Neural cell (in vitro differentiated cells): ENCODE results near the gene CLEC4M.

Experiments used
- EP300 ChIP-seq: fragments of 450-650 bp; conservative IDR thresholded peaks from 2 replicates; pipeline ENCODE4 v1.6.1; 2014; ENCODE audit warnings: antibody characterized with exemption, mild to moderate bottlenecking, moderate library complexity; ENCODE audit not compliant: poor library complexity, severe bottlenecking
- EZH2 ChIP-seq: fragments of 200-600, 300-800 bp; shearing (Covaris generic), sonication (generic); IDR thresholded peaks from 2 replicates; pipeline ENCODE4 v1.6.1; 2014; ENCODE audit warnings: antibody characterized with exemption, low read length, borderline replicate concordance, mild to moderate bottlenecking; ENCODE audit not compliant: insufficient read depth, poor library complexity, severe bottlenecking
- POLR2AphosphoS5 ChIP-seq: IDR thresholded peaks from 2 replicates; pipeline ENCODE4 v1.6.1; 2012

DNA sequence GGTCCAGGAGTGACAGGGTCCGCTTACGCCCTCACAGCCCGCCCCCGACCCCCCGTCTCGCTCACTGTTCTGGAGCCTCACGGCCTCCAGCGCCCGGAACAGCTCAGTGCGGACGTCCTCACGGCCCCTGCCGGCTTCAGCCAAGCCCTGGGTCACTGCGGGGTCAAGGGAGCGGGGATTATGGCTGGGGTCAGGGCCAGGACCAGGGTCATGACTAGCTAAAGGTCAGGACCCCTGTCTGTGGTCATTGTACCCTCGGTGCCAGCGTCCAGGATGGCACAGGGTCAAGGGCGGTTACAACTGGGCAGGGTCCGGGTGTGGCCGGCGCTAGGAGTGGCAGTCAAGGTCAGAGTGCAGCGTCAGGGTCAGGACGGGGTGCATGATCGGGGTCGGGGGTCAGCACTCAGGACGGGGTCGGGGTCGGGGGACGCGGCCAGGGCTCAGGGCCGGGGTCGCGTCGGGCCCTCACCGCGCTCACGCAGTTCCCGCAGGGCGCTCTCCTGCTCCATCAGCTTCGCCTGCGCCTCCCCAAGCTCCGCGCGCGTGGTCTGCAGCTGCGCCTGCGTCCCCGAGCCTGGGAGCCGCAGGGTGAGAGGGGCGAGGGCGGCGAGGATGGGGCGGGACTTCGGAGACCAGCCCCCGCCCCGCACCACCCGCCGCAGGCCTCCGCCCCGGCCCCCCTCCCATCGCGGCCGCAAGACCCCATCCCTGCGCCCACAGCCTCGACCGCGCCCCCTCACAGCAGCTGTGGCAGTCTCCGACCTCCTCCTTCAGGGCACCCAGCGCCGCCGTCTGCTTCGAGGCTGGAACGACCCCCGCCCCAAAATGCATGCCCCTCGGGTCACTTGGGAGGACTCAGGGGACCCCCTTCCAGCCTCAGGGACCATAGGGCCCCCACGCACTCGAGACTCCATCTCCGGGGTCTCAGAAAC lies 32.5 kb upstream of the CLEC4M start:
- TF ChIP-seq EP300: no peak
- TF ChIP-seq POLR2AphosphoS5: no peak
- TF ChIP-seq EZH2: no peak
